Stimulated activated CD4-positive, alpha-beta T cell treated with anti-CD3 and anti-CD28 coated beads, Interleukin-15, amount 100 ng/mL, for 1 hour (primary cell): ENCODE data around the gene STK39.

Source experiments
- DNase-seq, 2 donors: peaks; one replicate each; pipeline ENCODE4 v3.0.0-alpha.2; 2020; ENCODE audit warnings: low read depth in 1 of 2, low spot score in 1 of 2

Gene STK39

GRCh38 chr2:168160897-168161296, 86.5 kb downstream of the STK39 start:
- DNase-seq, result no peak

GRCh38 chr2:168159754-168160585, 87.4 kb downstream of the STK39 start:
- DNase-seq, result no peak

- no peak for DNase-seq
Observed at GRCh38 chr2:168158586-168158985, 88.8 kb downstream of the STK39 start.

- no peak for DNase-seq
Observed at GRCh38 chr2:168157926-168158325, 89.5 kb downstream of the STK39 start.

GRCh38 chr2:168157070-168157469, 90.3 kb downstream of the STK39 start:
- no peak for DNase-seq

GRCh38 chr2:168156661-168157060, 90.7 kb downstream of the STK39 start:
- no peak for DNase-seq

- no peak for DNase-seq
Observed at GRCh38 chr2:168155680-168156079, 91.7 kb downstream of the STK39 start.

GRCh38 chr2:168155046-168155445, 92.3 kb downstream of the STK39 start:
- no peak for DNase-seq

- DNase-seq, result no peak
Observed at GRCh38 chr2:168152902-168153530, 94.4 kb downstream of the STK39 start.

GRCh38 chr2:168149986-168150385, 97.4 kb downstream of the STK39 start:
- no peak for DNase-seq

- no peak for DNase-seq
Observed at GRCh38 chr2:168149150-168149974, 98.0 kb downstream of the STK39 start.

- no peak for DNase-seq
Observed at GRCh38 chr2:168147830-168148794, 99.3 kb downstream of the STK39 start.

GRCh38 chr2:168146892-168147810, 100.2 kb downstream of the STK39 start:
- DNase-seq, result no peak

GRCh38 chr2:168145426-168146310, 101.7 kb downstream of the STK39 start:
- no peak for DNase-seq

GRCh38 chr2:168145011-168145410, 102.4 kb downstream of the STK39 start:
- DNase-seq, result no peak

GRCh38 chr2:168143813-168144212, 103.6 kb downstream of the STK39 start:
- DNase-seq, result no peak

GRCh38 chr2:168140892-168141291, 106.5 kb downstream of the STK39 start:
- no peak for DNase-seq

GRCh38 chr2:168139852-168140251, 107.5 kb downstream of the STK39 start:
- DNase-seq, result no peak

- DNase-seq, result no peak
Observed at GRCh38 chr2:168138901-168139300, 108.5 kb downstream of the STK39 start.
